Endothelial cell of umbilical vein (primary cell): ENCODE results near the gene AKAP8L. TPM values are rescaled to one million over a fixed set of nuclear protein-coding genes. Genes with fewer than 3 reads are reported as not detected.

Experiments
- BruUV-seq: library from RNA; stranded (reverse); fragments of 400-500 nt; replicated peaks from 2 replicates; lab custom pipeline; 2021; lab: Mats Ljungman, UMichigan
- CTCF ChIA-PET: fragments of 300-600, 350-600 bp; sonication (Branson Sonifier 250); formaldehyde crosslinking; loops from one replicate; lab custom pipeline; 2021; ENCODE audit warnings: antibody characterized with exemption, inconsistent platforms; lab: Charles Lee
- POLR2A ChIA-PET: fragments of 300-600, 350-600 bp; sonication (Branson Sonifier 250); formaldehyde crosslinking; loops from one replicate; lab custom pipeline; 2021; ENCODE audit warnings: antibody characterized with exemption, inconsistent platforms; lab: Charles Lee
- DNase-seq: peaks from one replicate; pipeline ENCODE4 v3.0.0-alpha.2; 2011; ENCODE audit warnings: low read depth, low spot score
- FAIRE-seq: peaks from 2 replicates; lab custom pipeline; 2011; peaks lifted over from hg19 to GRCh38; lab: Jason Lieb, UNC
- H2AFZ ChIP-seq: 2 replicates; pipeline ENCODE4 v1.6.0; 2012; ENCODE audit warnings: low read depth, low read length, control low read depth, inconsistent platforms
- H3K27ac ChIP-seq: 2 replicates; pipeline ENCODE4 v1.5.1; 2011; ENCODE audit warnings: low read depth, mild to moderate bottlenecking, control low read depth, low read length, moderate library complexity; ENCODE audit not compliant: insufficient read depth
- H3K27me3 ChIP-seq, 2 experiments: 2 replicates each; pipeline versions ENCODE4 v1.6.0 to v1.6.1; 2011; ENCODE audit warnings: low read length in 2 of 2, mixed read lengths in 1 of 2; ENCODE audit not compliant: control insufficient read depth in 2 of 2, insufficient read depth in 2 of 2
- H3K36me3 ChIP-seq, 2 experiments: 2 replicates in 1 of 2; 3 replicates in 1 of 2; pipeline ENCODE4 v1.5.1; 2011; ENCODE audit warnings: low read length in 2 of 2, mild to moderate bottlenecking in 1 of 2, moderate library complexity in 1 of 2; ENCODE audit not compliant: control insufficient read depth in 2 of 2, insufficient read depth in 2 of 2; ENCODE audit errors: extremely low read depth in 1 of 2
- H3K4me1 ChIP-seq: 3 replicates; pipeline ENCODE4 v1.5.1; 2011; ENCODE audit warnings: mild to moderate bottlenecking, low read length; ENCODE audit not compliant: control insufficient read depth, insufficient read depth; ENCODE audit errors: extremely low read depth
- H3K4me2 ChIP-seq: 2 replicates; pipeline ENCODE4 v1.6.1; 2011; ENCODE audit warnings: low read length, control low read depth, mixed read lengths; ENCODE audit not compliant: insufficient read depth
- H3K4me3 ChIP-seq, 3 experiments: fragments of 200-600 bp in 1 of 3; sonication (generic), shearing (Covaris generic) in 1 of 3; replicated peaks in 1 of 3; 2 replicates each; pipeline ENCODE4 v1.5.1; 2011 to 2016; ENCODE audit warnings: control low read depth in 3 of 3, low read length in 3 of 3, mild to moderate bottlenecking in 2 of 3, inconsistent platforms in 1 of 3, low read depth in 1 of 3, moderate library complexity in 1 of 3; ENCODE audit not compliant: insufficient read depth in 1 of 3
- H3K79me2 ChIP-seq: 2 replicates; pipeline ENCODE4 v1.6.0; 2012; ENCODE audit warnings: low read length, inconsistent platforms; ENCODE audit not compliant: control insufficient read depth, insufficient read depth
- H3K9ac ChIP-seq: replicated peaks from 2 replicates; pipeline ENCODE3; 2011; ENCODE audit warnings: low read length, control low read depth; ENCODE audit not compliant: insufficient read depth; ENCODE audit errors: extremely low read depth
- H3K9me1 ChIP-seq: replicated peaks from 3 replicates; pipeline ENCODE4 v1.6.0; 2011; ENCODE audit warnings: mild to moderate bottlenecking, low read length; ENCODE audit not compliant: control insufficient read depth, insufficient read depth; ENCODE audit errors: extremely low read depth
- H3K9me3 ChIP-seq: replicated peaks from 2 replicates; pipeline ENCODE4 v1.5.1; 2012; ENCODE audit warnings: low read length, inconsistent platforms; ENCODE audit not compliant: control insufficient read depth, insufficient read depth
- H4K20me1 ChIP-seq: replicated peaks from 2 replicates; pipeline ENCODE3; 2011; ENCODE audit warnings: mild to moderate bottlenecking, low read length; ENCODE audit not compliant: control insufficient read depth, insufficient read depth; ENCODE audit errors: extremely low read depth
- EZH2 ChIP-seq: IDR thresholded peaks from 2 replicates; pipeline ENCODE4 v1.6.1; 2012; ENCODE audit warnings: borderline replicate concordance, low read depth, mild to moderate bottlenecking, moderate library complexity, low read length, inconsistent platforms; ENCODE audit not compliant: severe bottlenecking
- FOS ChIP-seq: IDR thresholded peaks from 2 replicates; pipeline ENCODE4 v1.6.1; 2011; ENCODE audit warnings: mild to moderate bottlenecking, low read length, moderate library complexity, borderline replicate concordance; ENCODE audit not compliant: insufficient read depth
- GATA2 ChIP-seq: IDR thresholded peaks from 2 replicates; pipeline ENCODE4 v1.7.0; 2011; ENCODE audit warnings: low read depth, mild to moderate bottlenecking, moderate library complexity, mixed read lengths, low read length; ENCODE audit not compliant: insufficient read length, insufficient read depth
- JUN ChIP-seq: IDR thresholded peaks from 2 replicates; pipeline ENCODE4 v1.6.1; 2011; ENCODE audit warnings: borderline replicate concordance, low read depth; ENCODE audit not compliant: insufficient read length, insufficient read depth
- MYC ChIP-seq: IDR thresholded peaks from one replicate; pipeline ENCODE4 v1.6.1; 2011; ENCODE audit warnings: mild to moderate bottlenecking, low read depth, low read length
- POLR2A ChIP-seq: IDR thresholded peaks from 2 replicates; pipeline ENCODE4 v1.6.1; 2012; ENCODE audit warnings: low read depth, mild to moderate bottlenecking, control low read depth, low read length
- POLR2AphosphoS5 ChIP-seq: IDR thresholded peaks from 2 replicates; pipeline ENCODE4 v1.6.1; 2012; ENCODE audit warnings: low read depth, mild to moderate bottlenecking, control low read depth, low read length, moderate library complexity; ENCODE audit not compliant: insufficient read depth
- dilution Hi-C: fragments of 300-500 bp; cut with MboI; formaldehyde crosslinking; loops from one replicate; pipeline ENCODE4 v1.15.0; 2019; ENCODE audit warnings: low sequenced_read_pairs; ENCODE audit not compliant: extremely low pct_ligation_motif_present
- intact Hi-C: fragments of 100-400 bp; cut with micrococcal nuclease; formaldehyde crosslinking; loops from one replicate; pipeline ENCODE4 v1.10.0; 2022
- polyA plus RNA-seq, 4 experiments: library from polyadenylated mRNA; depleted of rRNA in 3 of 4; stranded (reverse) in 3 of 4; unstranded in 1 of 4; fragments of >200 nt; gene quantifications; 2 replicates each; pipeline versions ENCODE4 v1.2.1 to v1.2.3, GENCODE V29; 2011 to 2012; ENCODE audit warnings: missing spikeins in 1 of 4
- total RNA-seq: library from RNA; stranded (reverse); gene quantifications from 2 replicates; pipeline ENCODE4 v1.2.3, GENCODE V29; 2021
- TF ChIP-seq, protein P1 (sequence below): IDR thresholded peaks from 2 replicates; pipeline ENCODE4 v1.6.1; 2011; ENCODE audit not compliant: insufficient read depth, insufficient read length
- TF ChIP-seq, protein P2 (sequence below), 2 donors: IDR thresholded peaks; 1 replicate in 1 of 2; 2 replicates in 1 of 2; pipeline ENCODE4 v1.5.1; 2011; ENCODE audit warnings: low read length in 2 of 2, mild to moderate bottlenecking in 2 of 2, moderate library complexity in 2 of 2, control low read depth in 1 of 2, inconsistent platforms in 1 of 2, low read depth in 1 of 2; ENCODE audit not compliant: insufficient read depth in 1 of 2; ENCODE audit errors: extremely low read depth in 1 of 2

The AKAP8L gene
- total and polyA plus RNA-seq, 2 donors (not counting 3 experiments of a cell fraction or from before 2014, with no cell fraction given): 63.9 to 99.6 TPM

GRCh38 chr19:15358918-15359317 is 59.9 kb downstream of the AKAP8L start:
- Histone ChIP-seq H4K20me1 (no peaks in the 10 kb centered on the region), H3K36me3 (peaks cover 17 to 49% of the 10 kb centered on the region in 2 experiments), H3K9me1 (no peaks in the 10 kb centered on the region), H3K27me3 (no peaks in the 10 kb centered on the region), H3K27ac (no peak overlapping the region), H3K4me1 (no peaks in the 10 kb centered on the region), H3K9me3 (no peaks in the 10 kb centered on the region), H3K4me3 (no peak overlapping the region), H3K9ac (no peak overlapping the region), H2AFZ (no peak overlapping the region), H3K4me2 (no peak overlapping the region), H3K79me2 (no peaks in the 10 kb centered on the region)
- dilution Hi-C loops: no loop called here
- intact Hi-C loops: no loop called here
- no TSS peak for BruUV-seq
- FAIRE-seq: no peak
- TF ChIP-seq POLR2AphosphoS5 (no peak), EZH2 (no peak), MYC (no peak), GATA2 (no peak), FOS (no peak), JUN (no peak), POLR2A (no peak)
- TF ChIP-seq, protein P1, sequence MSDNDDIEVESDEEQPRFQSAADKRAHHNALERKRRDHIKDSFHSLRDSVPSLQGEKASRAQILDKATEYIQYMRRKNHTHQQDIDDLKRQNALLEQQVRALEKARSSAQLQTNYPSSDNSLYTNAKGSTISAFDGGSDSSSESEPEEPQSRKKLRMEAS: no peak
- TF ChIP-seq, protein P2, sequence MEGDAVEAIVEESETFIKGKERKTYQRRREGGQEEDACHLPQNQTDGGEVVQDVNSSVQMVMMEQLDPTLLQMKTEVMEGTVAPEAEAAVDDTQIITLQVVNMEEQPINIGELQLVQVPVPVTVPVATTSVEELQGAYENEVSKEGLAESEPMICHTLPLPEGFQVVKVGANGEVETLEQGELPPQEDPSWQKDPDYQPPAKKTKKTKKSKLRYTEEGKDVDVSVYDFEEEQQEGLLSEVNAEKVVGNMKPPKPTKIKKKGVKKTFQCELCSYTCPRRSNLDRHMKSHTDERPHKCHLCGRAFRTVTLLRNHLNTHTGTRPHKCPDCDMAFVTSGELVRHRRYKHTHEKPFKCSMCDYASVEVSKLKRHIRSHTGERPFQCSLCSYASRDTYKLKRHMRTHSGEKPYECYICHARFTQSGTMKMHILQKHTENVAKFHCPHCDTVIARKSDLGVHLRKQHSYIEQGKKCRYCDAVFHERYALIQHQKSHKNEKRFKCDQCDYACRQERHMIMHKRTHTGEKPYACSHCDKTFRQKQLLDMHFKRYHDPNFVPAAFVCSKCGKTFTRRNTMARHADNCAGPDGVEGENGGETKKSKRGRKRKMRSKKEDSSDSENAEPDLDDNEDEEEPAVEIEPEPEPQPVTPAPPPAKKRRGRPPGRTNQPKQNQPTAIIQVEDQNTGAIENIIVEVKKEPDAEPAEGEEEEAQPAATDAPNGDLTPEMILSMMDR (IDR thresholded peaks at IDR 0.05; ENCODE audit: extremely low read depth in 1 of 2, insufficient read depth in 1 of 2, low read depth in 1 of 2, low read length in 2 of 2): no peak
- ChIA-PET POLR2A (no interaction called here), CTCF (interaction anchor here (1.1 to 1.3 kb wide), 3 partner anchors 9 to 138 kb away, joined by 3 read pairs; partner anchors contain the start of gene AKAP8)
- DNase-seq: no peak
